Stimulated activated CD4-positive, alpha-beta T cell treated with anti-CD3 and anti-CD28 coated beads, TNF-alpha, amount 100 ng/mL, for 4 hours (primary cell): ENCODE measurements around the gene TIMM9.
A peak's percentile ranks its signal among the peaks of the same experiment; 100 is the strongest.
"Not testable (repeated sequence)": the region's sequence is repeated elsewhere in the genome, so short reads cannot be mapped to it uniquely, and the experiment has no call there.

Experiments
- DNase-seq, 3 experiments: peaks; one replicate each; pipeline ENCODE4 v3.0.0-alpha.2; 2020; ENCODE audit warnings: low read depth in 3 of 3

The TIMM9 gene

GRCh38 chr14:58427281-58428117 is at the start of gene TIMM9, which contains the start of gene KIAA0586:
TSS of gene TIMM9 (minus strand) at chr14:58427531. CDS start at chr14:58411945, 15,586 bp downstream.
TSS of gene KIAA0586 (plus strand) at chr14:58427719. CDS start at chr14:58428265, 546 bp downstream.
- DNase-seq = peak; percentile 87 to 95 (median 92)

GRCh38 chr14:58476320-58476719 is 49.0 kb upstream of the TIMM9 start:
- DNase-seq = no peak

- DNase-seq = no peak
These were observed 42.0 kb upstream of the TIMM9 start for GRCh38 chr14:58469309-58469708.

GRCh38 chr14:58467575-58467974 is 40.2 kb upstream of the TIMM9 start:
- DNase-seq = no peak

- no peak for DNase-seq
These were observed 39.1 kb upstream of the TIMM9 start for GRCh38 chr14:58466459-58466858.

- no peak for DNase-seq
These were observed 38.1 kb upstream of the TIMM9 start for GRCh38 chr14:58465421-58465820.

GRCh38 chr14:58464652-58465051 is 37.3 kb upstream of the TIMM9 start:
- DNase-seq = no peak

- DNase-seq = no peak
These were observed 35.8 kb upstream of the TIMM9 start for GRCh38 chr14:58463147-58463546.

- no peak for DNase-seq
These were observed 33.4 kb upstream of the TIMM9 start for GRCh38 chr14:58460772-58461171.

- DNase-seq = no peak
These were observed 28.4 kb upstream of the TIMM9 start for GRCh38 chr14:58455593-58456265.

- DNase-seq = no peak
These were observed 17.3 kb upstream of the TIMM9 start for GRCh38 chr14:58444627-58445026.

GRCh38 chr14:58439476-58439875 is 12.1 kb upstream of the TIMM9 start:
- DNase-seq = no peak

GRCh38 chr14:58430156-58430555 is 2.8 kb upstream of the TIMM9 start:
- DNase-seq = no peak

GRCh38 chr14:58428118-58428683 is 870 bp upstream of the TIMM9 start:
- no peak for DNase-seq

GRCh38 chr14:58426670-58427280 is 556 bp downstream of the TIMM9 start:
- peak; percentile 22 to 36 (median 25) for DNase-seq

GRCh38 chr14:58416934-58417333 is 10.4 kb downstream of the TIMM9 start:
- DNase-seq = not testable (repeated sequence)

GRCh38 chr14:58415636-58416547 is 11.4 kb downstream of the TIMM9 start:
- DNase-seq = no peak

- DNase-seq = no peak
These were observed 12.5 kb downstream of the TIMM9 start for GRCh38 chr14:58414845-58415244.

- no peak for DNase-seq
These were observed 18.6 kb downstream of the TIMM9 start for GRCh38 chr14:58408681-58409215.

GRCh38 chr14:58401587-58401986 is 25.7 kb downstream of the TIMM9 start:
- no peak for DNase-seq

GRCh38 chr14:58398895-58399294 is 28.4 kb downstream of the TIMM9 start:
- no peak for DNase-seq
